Uterus (tissue), 2 donors: Measurements from ENCODE around the gene RASSF8.

Experiments
- CTCF ChIP-seq, 4 experiments: fragments of 200-600 bp in 2 of 4; fragments of 450-650 bp in 2 of 4; sonication (generic) in 2 of 4; IDR thresholded peaks; one replicate each; pipeline ENCODE4 v1.5.1; 2016 to 2019; ENCODE audit warnings: antibody characterized with exemption in 4 of 4, mild to moderate bottlenecking in 2 of 4, moderate library complexity in 1 of 4
- POLR2A ChIP-seq, 2 donors: fragments of 450-650 bp; IDR thresholded peaks; one replicate each; pipeline ENCODE4 v1.6.1; 2016; ENCODE audit warnings: antibody characterized with exemption in 2 of 2, mild to moderate bottlenecking in 1 of 2, moderate library complexity in 1 of 2

- TF ChIP-seq CTCF (IDR thresholded peaks at IDR 0.05) (no peak), POLR2A (IDR thresholded peaks at IDR 0.05) (no peak)
Measured at GRCh38 chr12:26031827-26032226, 73.3 kb downstream of the RASSF8 start.
